NOMO-1 treated with dmso at 0.1 percent for 144 hours (cell line): ENCODE data around the gene CTNS.

Source experiments
- DNase-seq: peaks from one replicate; lab custom pipeline; 2025; ENCODE audit not compliant: unreplicated experiment; lab: John Stamatoyannopoulos, UW

Gene CTNS

DNA sequence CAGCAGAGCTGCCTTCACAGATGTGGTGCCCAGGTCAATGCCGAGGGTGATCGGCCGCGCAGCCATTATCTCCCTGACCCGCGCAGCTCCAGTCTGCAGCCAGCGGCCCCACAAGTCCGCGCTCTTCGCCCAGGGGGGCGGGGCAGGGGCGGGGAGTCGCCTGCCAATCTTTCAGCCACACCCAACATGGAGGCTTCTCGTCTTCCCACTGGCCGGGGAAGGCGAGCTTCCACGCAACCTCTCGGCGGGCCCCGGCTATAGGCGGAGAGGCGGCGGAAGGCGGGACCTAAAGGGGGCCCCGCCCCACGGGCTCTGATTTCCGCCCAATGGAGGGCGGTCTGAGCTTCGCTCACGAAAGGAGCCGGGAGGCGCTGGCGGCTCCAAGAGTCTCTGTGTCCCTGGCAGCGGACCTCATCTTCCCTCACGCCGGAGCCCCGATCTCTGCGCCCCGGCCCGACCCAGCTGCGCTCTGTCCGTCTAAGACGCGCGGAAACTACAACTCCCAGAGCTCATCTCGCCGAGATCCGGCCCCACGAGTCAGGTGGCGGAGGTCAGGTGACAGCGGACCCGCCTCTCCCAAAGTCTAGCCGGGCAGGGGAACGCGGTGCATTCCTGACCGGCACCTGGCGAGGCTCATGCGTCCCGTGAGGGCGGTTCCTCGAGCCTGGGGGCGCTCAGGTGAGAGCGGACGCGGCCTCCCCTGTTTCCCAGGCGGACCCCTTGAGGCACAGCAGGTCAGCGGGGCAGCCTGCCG, at the start of gene CTNS, which contains the start of gene SHPK:
CTNS (plus strand) TSS at position 607 of the 754 bp plus-strand sequence. CDS start 3,447 bp downstream, outside the sequence.
SHPK (minus strand) TSS at position 97 of the 754 bp plus-strand sequence; CDS start at position 66, 31 bp downstream.
- DNase-seq: peak; percentile 96

DNA sequence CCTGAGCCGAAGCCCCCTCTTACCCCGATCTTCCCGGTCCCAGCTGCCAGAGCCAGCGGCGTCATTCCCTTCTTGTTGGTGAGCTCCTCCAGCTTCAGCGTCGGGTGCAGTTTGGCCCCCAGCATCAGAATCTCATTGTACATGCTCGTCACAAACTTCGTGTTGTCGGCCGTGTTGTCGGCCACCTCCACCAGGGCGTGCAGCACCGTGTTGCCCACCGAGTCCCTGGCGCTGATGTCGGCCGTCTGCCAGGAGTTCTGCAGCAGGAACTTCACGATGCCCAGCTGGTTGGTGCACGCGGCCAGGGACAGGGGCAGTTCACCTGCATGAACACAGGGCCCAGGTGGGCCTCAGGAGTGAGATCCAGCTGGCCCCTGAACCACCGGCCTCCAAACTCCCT, 46.8 kb upstream of the CTNS start:
- no peak for DNase-seq

DNA sequence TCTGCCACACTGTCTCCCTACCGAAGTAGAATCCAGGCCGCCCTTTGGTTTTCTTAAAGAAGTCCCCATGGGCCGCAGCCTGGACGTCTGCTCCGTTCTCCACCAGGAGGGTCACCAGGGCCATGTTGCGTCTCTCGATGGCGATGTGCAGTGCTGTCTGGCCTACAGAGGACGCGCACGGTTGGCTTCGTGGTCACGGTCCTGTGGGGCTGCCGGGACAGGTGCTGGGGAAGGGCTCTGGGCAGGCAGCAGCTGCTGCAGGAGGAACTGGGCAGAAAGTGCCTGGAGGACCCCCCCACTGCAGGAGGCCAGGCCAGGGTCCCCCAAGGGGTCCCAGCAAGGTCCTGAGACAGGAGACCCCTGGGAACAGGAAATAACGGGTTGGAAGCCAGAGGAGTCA, 46.3 kb upstream of the CTNS start:
- DNase-seq: no peak

DNA sequence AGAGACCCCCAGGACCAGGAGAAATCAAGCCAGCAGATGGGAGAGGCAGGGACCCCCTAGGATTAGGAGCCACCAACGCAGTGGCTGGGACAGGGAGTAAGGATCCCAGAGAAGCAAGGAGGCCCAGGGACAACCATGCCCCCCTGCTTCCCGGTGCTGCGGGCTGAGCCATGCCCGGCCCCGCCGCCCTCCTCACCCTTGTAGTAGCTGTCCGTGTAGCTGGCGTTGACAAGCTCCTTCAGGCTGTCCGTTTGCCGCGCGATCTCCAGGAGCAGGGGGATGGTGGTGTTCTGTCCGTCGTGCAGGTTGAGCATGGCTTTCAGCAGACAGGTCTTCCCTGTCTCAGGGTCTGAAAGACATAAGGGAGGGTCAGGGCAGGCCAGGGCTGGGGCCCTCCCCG, 45.8 kb upstream of the CTNS start:
- no peak for DNase-seq

DNA sequence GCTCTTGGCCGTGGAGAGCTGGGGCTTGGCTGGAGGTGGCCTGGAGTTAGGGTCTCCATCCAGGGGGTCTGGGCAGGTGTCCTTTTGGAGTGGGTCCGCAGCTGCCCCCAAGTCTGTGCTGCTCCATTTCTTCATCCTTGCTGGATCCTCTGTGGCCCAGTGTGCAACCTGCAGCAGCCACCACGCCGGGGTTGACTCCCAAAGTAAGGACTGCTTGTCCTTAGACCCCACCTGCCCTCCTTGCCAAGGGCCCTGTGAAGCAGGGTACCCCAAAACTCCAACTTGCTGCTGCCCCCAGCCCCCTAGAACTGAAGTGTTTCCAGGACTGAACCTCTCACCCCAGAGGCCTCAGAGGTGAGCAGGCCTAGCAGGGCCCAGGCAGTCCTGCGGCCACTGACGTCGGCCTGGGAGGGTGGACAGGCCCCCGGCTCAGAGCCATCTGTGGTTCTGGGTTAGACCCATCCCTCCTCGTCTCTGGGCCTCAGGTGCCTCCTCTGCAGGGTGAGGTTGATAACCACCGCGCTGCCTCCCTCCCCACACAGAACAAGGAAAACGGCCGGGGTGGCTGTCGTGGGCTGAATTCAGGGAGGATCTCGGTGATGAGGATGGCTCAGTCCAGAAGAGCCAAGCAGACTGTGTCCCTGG, 44.2 kb upstream of the CTNS start:
- DNase-seq: no peak

DNA sequence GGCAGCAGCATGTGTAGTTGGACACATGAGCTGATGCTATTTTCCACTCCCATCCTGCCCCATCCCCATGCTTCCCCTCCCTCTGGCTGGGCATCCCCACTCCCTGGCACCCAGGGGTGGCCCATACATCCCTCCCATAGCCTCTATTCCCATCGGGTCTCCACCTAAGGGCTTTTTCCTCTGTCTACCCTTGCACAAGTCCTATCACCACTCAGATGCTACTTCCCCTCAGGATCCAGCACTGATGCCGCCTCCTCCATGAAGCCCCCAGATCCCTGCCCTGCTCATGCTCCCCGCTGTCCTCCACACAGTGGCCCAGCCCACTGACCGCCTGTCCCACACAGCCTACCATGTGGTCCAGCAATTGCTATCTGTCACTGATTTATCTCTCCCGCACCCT, 43.2 kb upstream of the CTNS start:
- no peak for DNase-seq

DNA sequence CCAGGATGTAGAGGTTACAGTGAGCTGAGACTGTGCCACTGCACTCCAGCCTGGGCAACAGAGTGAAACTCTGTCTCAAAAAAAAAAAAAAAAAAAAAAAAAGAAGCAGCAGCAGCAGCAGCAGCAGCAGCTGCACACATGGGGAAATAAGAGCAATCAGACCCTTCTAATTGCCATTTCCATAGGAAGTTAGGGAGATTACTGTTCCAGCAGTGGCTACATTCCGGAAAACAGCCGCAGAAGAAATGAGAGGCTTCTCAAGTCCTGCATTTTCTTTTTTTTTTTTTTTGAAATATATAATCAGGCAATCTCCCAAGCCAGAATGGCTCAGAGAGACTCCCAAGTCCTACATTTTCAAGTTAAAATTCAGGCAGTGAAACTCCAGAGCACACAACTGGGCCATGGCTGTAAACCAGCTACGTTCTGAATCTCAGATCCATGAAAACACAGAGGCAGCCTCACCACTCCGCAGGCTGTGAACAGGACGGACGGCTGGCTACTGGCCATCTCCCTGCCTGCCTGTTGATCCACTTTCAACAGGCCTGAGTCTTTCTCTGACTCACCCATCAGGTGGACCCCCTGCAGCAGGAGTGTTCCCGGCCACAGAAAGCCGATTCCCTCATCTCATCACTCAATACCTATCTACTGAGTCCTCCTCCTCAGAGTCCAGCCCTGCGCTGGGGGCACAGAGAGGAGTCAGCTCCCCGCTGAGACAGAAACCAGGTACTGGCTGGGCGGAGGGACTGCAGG, 42.3 kb upstream of the CTNS start:
- DNase-seq: no peak

DNA sequence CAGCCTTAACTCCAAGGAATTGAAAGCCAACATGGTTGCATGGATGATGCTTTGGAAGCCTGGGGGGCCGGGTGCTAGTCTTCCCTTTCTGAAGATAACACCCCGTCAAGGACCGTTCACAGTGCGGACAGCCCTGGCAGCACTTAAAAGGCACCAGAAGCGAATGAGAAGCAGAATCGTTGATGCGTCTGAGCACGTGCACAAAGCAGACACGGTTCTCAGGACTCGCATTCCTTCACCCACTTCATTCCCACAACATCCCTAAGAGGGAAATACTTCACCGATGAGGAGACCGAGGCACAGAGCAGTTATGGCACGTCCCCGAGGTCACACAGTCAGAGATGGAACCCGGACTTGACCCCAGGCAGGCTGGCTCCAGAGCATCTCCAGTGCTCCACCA, 41.6 kb upstream of the CTNS start:
- DNase-seq: no peak

DNA sequence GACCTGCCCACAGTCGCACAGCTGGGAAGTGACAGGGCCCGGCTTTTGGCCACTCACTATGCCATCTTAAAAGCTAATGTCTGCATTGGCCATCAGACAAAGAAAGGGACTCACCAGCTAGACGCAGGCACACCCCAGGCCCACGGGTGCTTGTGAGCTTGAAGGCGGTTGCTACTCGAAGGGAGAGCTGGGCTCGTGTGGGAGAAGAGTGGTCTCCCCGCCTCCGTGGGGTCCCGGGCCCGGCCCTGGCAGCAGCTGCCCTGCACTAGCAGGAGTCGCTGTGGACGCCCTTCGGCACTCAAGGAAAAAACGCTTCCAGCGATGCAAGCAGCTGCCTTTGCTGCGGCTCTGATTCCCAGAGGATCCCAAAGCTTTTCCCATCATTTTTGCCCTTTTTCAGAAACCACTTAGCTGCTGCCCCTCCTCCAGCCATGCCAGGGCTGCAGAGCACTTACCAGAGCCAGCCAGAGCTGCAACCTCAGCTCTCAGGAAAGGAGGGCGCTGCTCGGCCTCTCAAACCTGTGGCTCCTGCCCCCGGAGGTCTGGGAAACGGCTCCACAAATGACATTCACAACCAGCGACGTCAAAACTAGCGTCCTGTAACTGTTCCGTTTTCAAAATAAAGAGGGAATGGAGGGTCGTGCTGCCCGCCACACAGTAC, 39.6 kb upstream of the CTNS start:
- no peak for DNase-seq

DNA sequence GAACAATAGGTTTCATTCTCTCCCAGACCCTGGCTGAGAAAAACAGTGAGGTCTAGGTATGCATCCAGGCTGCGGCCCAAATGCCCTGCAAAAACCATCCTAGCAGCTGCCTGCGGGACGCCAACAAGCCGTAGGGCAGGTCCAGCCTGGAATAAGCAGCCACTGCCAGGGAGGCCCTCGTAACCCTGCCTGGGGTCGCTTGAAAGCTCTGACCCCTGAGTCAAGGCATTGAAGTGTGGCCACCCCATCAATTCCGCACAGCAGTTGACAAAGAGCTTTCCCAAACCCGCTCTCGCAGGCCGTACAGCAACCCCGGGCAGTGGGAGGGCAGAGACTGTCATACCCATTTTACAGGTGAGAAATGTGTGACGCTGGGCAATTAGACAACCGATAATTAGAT, 38.5 kb upstream of the CTNS start:
- no peak for DNase-seq

DNA sequence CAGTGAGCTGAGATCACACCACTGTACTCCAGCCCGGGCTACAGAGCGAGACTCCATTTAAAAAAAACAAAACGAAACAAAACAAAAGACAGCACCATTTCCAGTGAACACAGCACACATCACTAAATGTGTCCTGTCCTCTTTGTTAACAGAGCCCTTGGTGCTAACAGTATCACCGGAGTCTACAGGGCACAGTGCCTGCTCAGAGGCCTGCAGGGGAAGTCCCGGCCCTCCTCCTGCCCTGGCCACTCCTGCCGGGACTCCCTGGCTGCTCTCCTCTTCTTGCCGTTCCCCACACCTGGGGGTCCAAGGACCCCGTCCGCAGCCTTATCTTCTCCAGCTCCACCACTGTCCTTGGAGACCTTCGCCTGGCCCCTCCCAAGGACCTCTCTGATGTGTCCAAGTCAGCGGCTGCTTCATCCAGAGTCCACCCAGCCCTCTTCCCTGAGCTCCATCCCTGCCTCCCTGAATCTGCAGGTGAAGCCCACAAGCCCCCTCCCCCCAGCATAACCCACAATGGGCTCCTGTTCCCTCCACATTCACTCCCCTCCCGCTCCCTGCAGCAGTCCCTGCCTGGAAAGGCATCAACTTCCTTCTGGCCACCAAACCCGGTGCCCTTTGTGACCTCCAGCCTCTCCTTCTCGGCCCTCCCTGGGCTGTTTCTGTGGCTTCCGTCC, 35.9 kb upstream of the CTNS start:
- no peak for DNase-seq

DNA sequence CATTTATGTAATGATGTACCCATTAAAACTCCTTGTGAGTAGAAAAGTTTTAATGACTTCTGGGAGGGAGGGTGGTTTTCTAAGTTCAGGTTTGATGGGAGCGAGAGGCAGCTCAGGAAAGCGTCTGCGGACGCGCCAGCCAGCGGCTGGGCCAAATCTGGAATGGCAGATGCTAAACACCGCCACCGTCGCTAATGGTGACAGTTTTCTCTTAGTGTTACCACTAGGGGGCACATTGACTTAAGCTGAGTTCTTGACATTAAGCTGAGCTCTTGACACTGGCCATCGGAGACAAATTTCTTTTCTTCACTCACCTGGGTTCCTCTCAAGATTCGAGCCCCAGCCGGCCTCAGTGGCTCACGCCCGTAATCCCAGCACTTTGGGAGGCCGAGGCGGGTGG, 34.1 kb upstream of the CTNS start:
- no peak for DNase-seq

DNA sequence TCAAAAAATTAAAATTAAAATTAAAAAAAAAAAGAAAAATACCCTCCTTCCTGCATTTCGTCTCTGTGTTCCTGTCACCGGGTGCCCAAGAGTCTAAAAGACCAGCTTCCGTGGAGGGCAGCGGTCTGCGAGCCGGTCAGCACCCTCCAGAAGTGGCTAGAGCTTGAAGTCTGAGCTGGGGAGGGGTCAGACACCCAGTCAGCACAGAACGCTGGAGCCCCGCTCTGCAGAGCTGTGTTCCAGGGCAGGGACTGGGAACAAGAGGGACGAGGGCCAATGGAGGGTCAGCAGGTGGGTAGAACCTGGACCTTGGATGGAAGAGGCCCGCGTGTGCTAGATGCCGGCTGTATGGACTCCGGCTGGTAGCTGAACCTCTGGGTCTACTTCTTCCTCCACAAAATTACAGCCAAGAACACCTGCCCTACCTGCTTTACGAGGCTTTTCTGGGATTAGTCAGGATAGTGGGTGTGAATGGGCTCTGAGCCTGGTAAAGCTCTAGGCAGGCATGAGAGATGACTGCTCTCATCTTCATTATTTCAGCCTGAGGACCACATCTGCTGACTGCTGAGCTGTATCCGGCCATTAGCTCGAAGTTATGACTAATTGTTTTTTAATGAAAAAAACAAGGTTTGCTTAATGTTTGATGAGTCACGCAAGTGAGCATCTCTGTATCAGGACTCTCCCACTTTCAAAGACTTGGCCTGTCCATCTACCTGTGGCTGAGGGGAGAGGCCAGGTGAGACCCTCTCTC, 33.3 kb upstream of the CTNS start:
- no peak for DNase-seq

DNA sequence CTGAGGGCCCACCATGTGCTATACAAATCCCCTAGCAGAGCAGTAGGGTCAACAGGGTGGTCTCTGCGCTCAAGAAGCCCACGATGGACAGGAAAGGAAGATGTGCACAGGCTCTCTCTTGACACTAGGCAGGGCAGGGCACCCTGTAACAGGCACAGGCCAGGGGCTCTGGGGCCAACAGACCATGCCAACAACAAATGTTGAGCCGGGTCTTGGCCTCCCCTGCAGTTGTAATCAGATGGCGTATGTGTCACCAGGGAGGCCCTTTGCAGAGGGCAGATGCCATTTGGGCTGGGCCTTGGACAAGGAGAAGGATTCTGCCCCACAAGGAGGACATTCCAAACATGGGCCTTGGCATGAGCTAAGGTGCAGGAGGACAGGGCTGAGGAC, 32.7 kb upstream of the CTNS start:
- no peak for DNase-seq

DNA sequence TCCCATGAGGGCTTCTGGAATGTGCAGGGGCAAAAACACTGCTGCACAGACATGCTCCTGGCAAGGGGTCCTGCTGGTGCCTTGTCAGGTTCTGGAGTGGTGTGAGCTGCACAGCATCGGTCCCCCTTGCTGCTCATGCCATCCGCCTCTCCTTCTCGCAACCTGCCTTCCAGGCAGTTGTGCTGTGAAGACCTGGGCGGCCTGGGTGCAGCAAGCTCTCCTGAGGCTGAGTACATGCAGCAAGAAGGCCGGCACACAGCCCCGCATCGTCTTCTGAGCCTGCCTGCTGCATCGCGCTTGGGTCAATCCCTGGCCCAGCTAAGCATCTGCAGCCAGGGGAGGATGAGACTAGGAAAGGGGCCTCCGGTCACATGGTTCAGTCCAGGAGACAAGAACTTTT, 26.9 kb upstream of the CTNS start:
- no peak for DNase-seq

DNA sequence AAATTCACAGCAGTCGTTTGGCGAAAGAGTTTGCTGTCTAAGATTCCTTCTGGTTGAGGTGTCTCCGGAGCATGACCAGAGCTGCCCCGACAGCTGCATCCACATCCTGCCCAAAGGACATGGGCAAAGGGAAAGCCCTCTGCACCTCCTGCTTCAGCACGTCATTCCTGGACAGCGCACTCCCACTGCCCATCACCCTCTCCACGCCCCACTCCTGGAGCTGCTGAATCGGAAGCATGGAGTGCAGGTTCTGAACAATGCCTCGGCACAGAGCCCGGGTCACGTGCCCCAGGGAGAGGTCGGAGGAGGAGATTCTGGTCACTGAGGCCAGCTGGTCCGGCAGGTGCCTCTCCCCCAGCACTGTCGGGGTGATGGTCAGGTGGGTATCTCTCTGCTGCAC, 26.0 kb upstream of the CTNS start:
- no peak for DNase-seq

DNA sequence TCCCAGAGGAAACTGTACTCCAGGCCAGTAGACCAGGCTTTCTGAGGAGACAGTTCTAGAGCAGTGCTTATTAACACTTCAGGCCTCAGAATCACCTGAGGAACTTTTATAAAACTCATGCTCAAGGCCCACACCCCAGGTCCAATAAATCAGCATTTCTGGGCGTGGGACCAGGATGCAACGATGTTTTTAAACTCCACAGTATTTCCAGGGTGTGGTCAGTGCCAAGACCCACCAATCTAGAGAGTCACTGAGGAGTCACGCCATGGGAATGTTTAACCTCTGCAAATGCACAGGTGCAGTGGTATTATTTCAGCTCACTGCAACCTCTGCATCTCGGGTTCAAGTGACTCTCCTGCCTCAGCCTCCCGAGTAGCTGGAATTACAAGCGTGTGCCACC, 23.4 kb upstream of the CTNS start:
- DNase-seq: no peak

DNA sequence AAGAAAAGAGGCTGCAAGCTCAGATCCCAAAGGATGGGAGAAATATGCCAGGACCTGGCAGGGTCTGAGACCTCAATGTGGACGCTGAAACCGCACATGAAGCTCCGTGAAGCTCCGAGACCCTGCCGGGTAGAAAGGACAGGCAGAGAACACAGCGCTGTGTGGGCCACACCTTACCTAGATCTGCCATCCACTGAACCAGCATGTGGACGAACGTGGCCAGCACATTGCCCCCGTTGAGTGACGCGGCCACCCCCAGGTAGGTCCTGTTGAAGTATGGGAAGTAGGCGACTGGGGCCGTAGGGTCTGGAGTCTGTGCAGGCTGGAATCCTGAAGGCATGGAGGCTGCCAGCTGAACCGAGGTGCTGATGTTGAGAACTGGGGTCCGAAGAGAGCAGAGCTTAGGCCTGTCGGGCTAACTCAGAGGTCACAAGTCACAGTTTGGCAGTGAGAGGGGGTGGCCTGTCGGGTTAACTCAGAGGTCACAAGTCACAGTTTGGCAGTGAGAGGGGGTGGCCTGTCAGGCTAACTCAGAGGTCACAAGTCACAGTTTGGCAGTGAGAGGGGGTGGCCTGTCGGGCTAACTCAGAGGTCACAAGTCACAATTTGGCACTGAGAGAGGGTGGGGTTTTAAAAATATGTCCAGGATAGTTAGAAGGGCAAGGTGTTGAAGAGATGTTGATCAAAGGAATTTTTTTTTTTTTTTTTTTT, 21.2 kb upstream of the CTNS start:
- no peak for DNase-seq

DNA sequence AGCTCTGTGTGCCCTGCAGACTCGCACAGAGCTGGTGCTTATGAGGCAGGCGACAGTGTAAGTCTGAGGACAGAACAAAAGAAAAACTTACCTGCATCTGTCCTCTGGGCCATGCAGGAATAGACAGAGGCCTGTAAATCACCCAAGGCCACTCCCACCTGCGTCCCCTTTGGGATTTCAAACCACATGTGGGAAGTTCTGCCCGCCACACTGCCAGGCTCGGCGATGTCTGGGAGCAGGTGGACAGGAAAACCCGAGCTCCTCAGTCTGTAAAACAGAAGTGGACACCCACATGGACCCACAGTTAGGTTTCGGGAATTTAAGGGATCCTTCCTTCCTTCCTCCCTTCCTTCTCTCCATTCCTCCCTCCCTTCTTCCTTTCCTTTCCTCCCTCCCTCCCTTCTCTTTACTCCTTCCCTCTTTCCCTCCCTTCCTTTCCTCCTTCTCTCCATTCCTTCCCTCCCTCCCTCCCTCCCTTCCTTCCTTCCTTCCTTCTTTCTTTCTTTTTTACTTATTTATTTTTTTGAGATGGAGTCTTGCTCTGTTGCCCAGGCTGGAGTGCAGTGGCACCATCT, 15.3 kb upstream of the CTNS start:
- no peak for DNase-seq
